HG03039 (cell line): ENCODE measurements around the gene NAT8L.

ENCODE experiments used
- ATAC-seq: cut with Tn5 transposase; IDR thresholded peaks from one replicate; pipeline ENCODE4 v1.9.1; 2021; ENCODE audit warnings: mild to moderate bottlenecking, moderate library complexity; ENCODE audit not compliant: unreplicated experiment

The NAT8L gene

GRCh38 chr4:2045518-2045951 lies 13.6 kb upstream of the NAT8L start:
- no peak for ATAC-seq

DNA sequence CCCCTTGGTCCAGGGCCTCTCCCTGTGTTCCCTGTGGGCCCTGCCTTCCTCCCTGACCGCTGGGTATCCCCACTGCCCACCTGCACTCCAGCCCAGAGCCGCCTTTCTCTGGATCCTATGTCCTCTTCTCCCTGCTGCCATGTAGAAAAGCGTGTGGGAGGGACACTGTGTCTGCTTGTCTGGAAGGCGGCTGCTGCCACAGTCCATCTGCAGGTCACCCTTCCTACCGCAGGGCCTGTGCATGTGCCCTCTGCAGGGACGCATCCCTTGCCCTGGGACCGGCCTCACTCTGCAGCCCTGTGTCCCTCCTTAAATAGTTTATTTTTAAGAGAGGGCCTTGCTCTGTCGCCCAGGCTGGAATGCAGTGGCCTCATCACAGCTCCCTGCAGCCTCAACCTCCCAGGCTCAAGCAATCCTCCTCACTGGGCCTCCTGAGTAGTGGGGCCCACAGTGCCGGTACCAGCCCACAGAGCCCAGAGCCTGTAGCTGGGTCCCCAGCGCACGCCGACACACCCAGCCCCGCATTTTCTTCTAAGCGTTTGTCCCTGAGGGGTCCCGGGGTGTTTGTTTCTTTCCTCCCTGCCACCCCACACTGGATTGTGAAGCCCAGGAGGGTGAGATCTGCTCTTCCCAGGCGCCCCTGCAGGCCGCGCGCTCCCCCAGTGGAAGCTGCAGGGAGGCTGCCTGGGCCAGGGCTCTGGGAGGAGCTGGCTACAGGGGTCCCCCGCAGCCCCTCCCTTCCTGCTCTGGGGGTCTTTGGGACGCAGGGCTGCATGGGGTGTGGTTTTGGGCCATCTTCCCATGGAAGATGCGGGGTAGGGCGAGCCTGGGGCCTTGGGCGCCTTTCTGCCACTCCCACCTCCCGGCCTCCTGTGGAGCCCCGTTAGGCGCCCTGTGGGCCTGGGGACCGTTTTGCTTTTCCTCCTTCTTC lies 12.8 kb upstream of the NAT8L start:
- no peak for ATAC-seq

DNA sequence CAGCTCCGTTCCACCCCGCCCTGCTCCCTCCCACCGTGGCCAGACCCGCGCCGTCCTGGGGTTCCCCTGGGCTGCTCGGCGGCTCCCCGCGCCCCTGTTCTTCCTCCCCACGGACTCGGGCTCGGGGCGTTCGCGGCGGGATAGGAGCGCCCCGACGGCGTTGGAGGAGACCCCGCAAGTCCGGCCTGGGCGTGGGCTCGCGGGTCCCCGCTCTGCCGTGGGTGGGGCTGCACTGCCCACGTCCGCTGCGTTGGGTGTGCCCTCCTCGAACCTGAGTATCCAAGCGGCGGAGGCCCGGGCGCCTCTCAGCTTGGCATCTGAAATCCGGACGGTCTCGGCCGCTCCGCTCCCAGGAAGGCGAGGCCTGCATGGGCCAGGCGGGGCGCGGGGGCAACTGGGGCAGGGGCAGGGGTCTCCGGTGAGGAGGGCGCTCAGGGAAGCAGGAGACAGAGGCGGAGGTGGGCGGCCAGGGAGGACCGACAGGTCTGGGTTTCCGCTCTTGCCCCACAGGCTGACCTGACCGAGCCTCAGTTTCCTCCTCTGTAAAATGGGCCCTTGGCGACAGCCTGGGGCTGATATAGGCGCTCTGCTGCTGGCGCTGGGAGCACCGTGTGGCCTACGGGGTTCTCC lies 12.0 kb upstream of the NAT8L start:
- no peak for ATAC-seq

- ATAC-seq: no peak
Measured at GRCh38 chr4:2047781-2048581, 11.1 kb upstream of the NAT8L start.

GRCh38 chr4:2048831-2049230 lies 10.3 kb upstream of the NAT8L start:
- ATAC-seq: no peak

DNA sequence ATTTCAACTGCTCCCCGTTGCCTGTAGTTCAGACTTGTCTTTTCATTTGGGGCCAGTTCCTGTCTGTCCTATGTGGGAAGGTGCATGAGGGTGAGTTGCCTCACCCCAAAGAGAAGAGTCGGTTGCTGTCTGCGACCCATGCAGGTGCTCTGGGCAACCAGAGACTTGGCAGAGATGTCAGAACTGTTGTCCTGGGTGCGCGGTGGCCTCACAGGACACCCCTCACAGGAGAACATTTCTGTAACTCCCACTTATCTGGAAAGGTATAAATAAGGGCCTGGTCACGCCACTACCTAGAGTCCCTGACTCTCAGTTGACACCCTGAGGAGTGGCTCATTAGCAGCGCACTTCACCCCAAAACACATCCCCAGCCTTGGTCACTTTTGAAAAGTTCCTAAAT lies 9.7 kb upstream of the NAT8L start:
- ATAC-seq: no peak

GRCh38 chr4:2049811-2050210 lies 9.3 kb upstream of the NAT8L start:
- no peak for ATAC-seq

- ATAC-seq: no peak
Measured at GRCh38 chr4:2051086-2051485, 8.0 kb upstream of the NAT8L start.

DNA sequence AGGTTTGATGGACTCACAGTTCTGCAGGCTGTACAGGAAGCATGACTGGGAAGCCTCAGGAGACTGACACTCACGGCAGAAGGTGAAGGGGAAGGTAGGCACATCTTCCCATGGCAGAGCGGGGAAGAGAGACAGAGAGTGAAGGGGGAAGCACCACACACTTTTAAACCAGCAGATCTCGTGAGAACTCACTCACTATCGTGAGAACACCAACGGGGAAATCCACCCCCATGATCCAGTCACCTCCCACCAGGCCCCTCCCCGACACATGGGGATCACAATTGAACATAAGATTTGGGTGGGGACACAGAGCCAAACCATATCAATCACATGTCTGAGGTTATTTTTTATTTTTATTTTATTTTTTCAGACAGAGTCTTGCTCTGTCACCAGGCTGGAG lies 4.9 kb upstream of the NAT8L start:
- ATAC-seq: no peak

- no peak for ATAC-seq
Measured at GRCh38 chr4:2057382-2058065, 1.6 kb upstream of the NAT8L start.

GRCh38 chr4:2058264-2059045 lies 672 bp upstream of the NAT8L start:
- ATAC-seq: no peak

DNA sequence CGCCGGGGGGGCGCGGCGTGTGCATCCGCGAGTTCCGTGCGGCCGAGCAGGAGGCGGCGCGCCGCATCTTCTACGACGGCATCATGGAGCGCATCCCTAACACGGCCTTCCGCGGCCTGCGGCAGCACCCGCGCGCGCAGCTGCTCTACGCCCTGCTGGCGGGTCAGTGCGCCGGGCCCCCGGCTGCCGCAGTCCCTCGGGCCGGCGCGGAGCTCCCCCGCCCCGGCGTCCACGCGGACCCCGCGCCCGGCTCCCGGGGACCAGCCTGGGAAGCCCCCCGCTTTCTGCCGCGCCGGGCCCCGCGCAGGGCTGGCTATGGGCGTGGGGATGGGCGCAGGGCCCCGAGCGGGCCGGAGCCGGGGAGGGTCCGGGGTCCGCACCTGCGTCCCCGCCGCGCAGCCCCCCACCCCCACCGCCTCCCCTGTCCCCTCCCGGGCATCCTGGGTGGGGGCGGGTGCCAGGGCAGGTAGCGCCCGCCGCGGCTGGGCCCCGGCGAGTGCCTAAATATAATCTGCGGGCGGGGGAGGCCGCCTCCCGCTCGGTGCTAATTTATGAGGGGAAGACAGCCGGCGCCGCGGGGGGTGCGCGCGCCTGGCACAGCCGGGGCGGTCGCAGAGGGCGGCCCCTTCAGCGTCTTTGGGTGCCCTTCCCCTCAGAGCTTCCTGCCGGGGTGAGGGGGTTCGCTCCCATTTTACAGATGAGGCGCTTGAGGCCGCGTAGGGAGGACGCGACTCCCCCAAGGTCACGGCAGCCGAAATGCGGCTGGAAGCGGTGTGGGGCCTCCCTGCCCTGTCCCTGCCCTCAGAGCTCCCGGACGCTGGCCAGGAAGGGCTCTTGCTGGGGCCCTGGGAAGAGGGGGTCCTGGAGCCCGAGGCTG lies 837 bp downstream of the NAT8L start:
- ATAC-seq: no peak

- no peak for ATAC-seq
Measured at GRCh38 chr4:2060611-2061185, 1.6 kb downstream of the NAT8L start.

- no peak for ATAC-seq
Measured at GRCh38 chr4:2061186-2062131, 2.3 kb downstream of the NAT8L start.

DNA sequence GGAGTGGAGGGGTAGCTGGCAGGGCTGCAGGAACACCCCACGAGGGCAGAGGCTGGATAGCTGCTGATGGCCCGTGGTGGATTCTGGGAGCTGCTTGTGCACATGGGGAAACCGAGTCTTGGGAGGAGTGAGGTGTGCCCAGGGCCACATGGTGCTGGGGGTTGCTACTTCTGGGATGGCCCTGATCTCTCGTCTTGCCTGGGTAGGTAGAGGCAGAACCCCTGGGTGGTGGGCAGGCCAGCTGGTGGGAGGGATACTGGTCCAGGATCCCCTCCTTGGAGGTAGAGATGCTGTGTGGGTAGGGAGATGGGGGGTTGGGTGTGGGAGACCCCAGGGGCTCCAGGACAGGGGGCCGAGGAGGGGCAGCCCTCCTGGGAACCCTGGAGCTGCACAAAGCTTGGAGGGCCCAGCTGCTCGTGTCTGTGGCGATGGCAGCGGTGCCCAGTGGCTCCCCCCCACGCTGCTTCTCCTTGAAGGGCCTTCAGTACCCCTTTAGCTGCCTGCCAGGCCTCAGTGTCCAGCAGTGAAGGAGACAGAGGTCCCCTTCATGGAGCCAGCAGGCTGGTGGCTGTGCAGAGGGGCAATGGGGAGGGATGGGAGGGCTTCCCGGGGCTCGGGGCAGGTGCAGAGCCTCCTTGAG lies 3.2 kb downstream of the NAT8L start:
- ATAC-seq: no peak

GRCh38 chr4:2062808-2063524 lies 3.8 kb downstream of the NAT8L start:
- no peak for ATAC-seq
